GM12878 (cell line): Measurements from ENCODE around the gene NXPH2. TPM values are rescaled to one million over a fixed set of nuclear protein-coding genes. Genes with fewer than 3 reads are reported as not detected.

ENCODE experiments used
- ATAC-seq: fragments of 200-7000 bp; cut with Tn5 transposase; 3 replicates; pipeline ENCODE4 v1.9.1; 2020; ENCODE audit warnings: mild to moderate bottlenecking, moderate library complexity
- BruUV-seq: library from RNA; stranded (reverse); fragments of 400-500 nt; replicated peaks from 2 replicates; lab custom pipeline; 2021; lab: Mats Ljungman, UMichigan
- CTCF ChIA-PET: fragments of 300-600 bp; sonication (Branson Sonifier 250); formaldehyde crosslinking; extraction: SDS; loops from one replicate; lab custom pipeline; 2021; ENCODE audit warnings: inconsistent platforms; lab: Yijun Ruan, JAX
- POLR2A ChIA-PET: fragments of 350-600 bp; formaldehyde crosslinking; extraction: SDS; loops from one replicate; lab custom pipeline; 2021; ENCODE audit warnings: inconsistent platforms; lab: Charles Lee
- RAD21 ChIA-PET: fragments of 300-600 bp; sonication (Branson Sonifier 250); formaldehyde crosslinking; loops from one replicate; lab custom pipeline; 2023; ENCODE audit warnings: antibody characterized with exemption; ENCODE audit not compliant: unreplicated experiment; lab: Charles Lee
- SMC1A ChIA-PET: fragments of 300-600 bp; sonication (Branson Sonifier 250); formaldehyde crosslinking; loops from one replicate; lab custom pipeline; 2023; ENCODE audit not compliant: unreplicated experiment, uncharacterized antibody; lab: Charles Lee
- DNase-seq: peaks from one replicate; pipeline ENCODE4 v3.0.0-alpha.2; 2011; ENCODE audit warnings: low read depth, low spot score
- FAIRE-seq: peaks from 3 replicates; lab custom pipeline; 2011; peaks lifted over from hg19 to GRCh38; lab: Jason Lieb, UNC
- H2AFZ ChIP-seq: 2 replicates; pipeline ENCODE4 v1.6.0; 2011; ENCODE audit warnings: low read depth, low read length, control low read depth; ENCODE audit not compliant: control insufficient read depth
- H3K27ac ChIP-seq: 2 replicates; pipeline ENCODE4 v1.5.1; 2011; ENCODE audit warnings: control low read depth; ENCODE audit not compliant: control insufficient read depth, insufficient read depth
- H3K27me3 ChIP-seq, 2 experiments: replicated peaks in 1 of 2; 2 replicates each; pipeline versions ENCODE4 v1.6.0 to v1.6.1; 2011; ENCODE audit warnings: low read length in 1 of 2; ENCODE audit not compliant: control insufficient read depth in 2 of 2, insufficient read depth in 2 of 2
- H3K36me3 ChIP-seq, 2 experiments: 2 replicates each; pipeline ENCODE4 v1.5.1; 2011; ENCODE audit warnings: low read length in 1 of 2; ENCODE audit not compliant: control insufficient read depth in 2 of 2, insufficient read depth in 2 of 2
- H3K4me1 ChIP-seq: 2 replicates; pipeline ENCODE4 v1.6.1; 2011; ENCODE audit warnings: mild to moderate bottlenecking, low read length, moderate library complexity, mixed read lengths; ENCODE audit not compliant: control insufficient read depth, insufficient read depth
- H3K4me2 ChIP-seq: 2 replicates; pipeline ENCODE4 v1.6.0; 2011; ENCODE audit warnings: control low read depth; ENCODE audit not compliant: control insufficient read depth, insufficient read depth
- H3K4me3 ChIP-seq: fragments of 200-600 bp; sonication (generic); 2 replicates; pipeline ENCODE4 v1.5.1; 2016
- H3K79me2 ChIP-seq: 2 replicates; pipeline ENCODE4 v1.6.0; 2011; ENCODE audit warnings: low read length; ENCODE audit not compliant: control insufficient read depth, insufficient read depth
- H3K9ac ChIP-seq: 2 replicates; pipeline ENCODE4 v1.8.0; 2011; ENCODE audit warnings: low read length, control low read depth, mixed read lengths; ENCODE audit not compliant: control insufficient read depth, insufficient read depth
- H3K9me3 ChIP-seq: replicated peaks from 3 replicates; pipeline ENCODE4 v1.5.1; 2011; ENCODE audit warnings: mild to moderate bottlenecking, low read length; ENCODE audit not compliant: control insufficient read depth, insufficient read depth
- H4K20me1 ChIP-seq: 2 replicates; pipeline ENCODE4 v1.6.0; 2011; ENCODE audit not compliant: control insufficient read depth, insufficient read depth
- ATF2 ChIP-seq: IDR thresholded peaks from 2 replicates; pipeline ENCODE4 v1.6.1; 2012; ENCODE audit warnings: low read length, inconsistent platforms
- BCL11A ChIP-seq: IDR thresholded peaks from 2 replicates; pipeline ENCODE4 v1.6.1; 2011; ENCODE audit warnings: low read depth, low read length
- CEBPB ChIP-seq, 2 experiments: fragments of 150-350 bp in 1 of 2; IDR thresholded peaks; 2 replicates each; pipeline ENCODE4 v1.6.1; 2012 to 2014; ENCODE audit warnings: low read depth in 2 of 2, low read length in 2 of 2, borderline replicate concordance in 1 of 2, inconsistent platforms in 1 of 2
- DPF2 ChIP-seq: fragments of 450-650 bp; IDR thresholded peaks from 2 replicates; pipeline ENCODE4 v1.6.1; 2017; ENCODE audit warnings: mild to moderate bottlenecking
- EED ChIP-seq: sonication (generic); IDR thresholded peaks from 2 replicates; pipeline ENCODE4 v1.6.1; 2016; ENCODE audit warnings: antibody characterized with exemption, low read depth
- EP300 ChIP-seq, 2 experiments: fragments of 150-350 bp in 1 of 2; IDR thresholded peaks; 2 replicates each; pipeline ENCODE4 v1.6.1; 2011 to 2012; ENCODE audit warnings: low read depth in 2 of 2, low read length in 2 of 2, borderline replicate concordance in 1 of 2, improper control_type of control experiment in 1 of 2, inconsistent platforms in 1 of 2; ENCODE audit not compliant: control insufficient read depth in 1 of 2
- FOXM1 ChIP-seq: IDR thresholded peaks from 2 replicates; pipeline ENCODE4 v1.6.1; 2012; ENCODE audit warnings: low read depth, mild to moderate bottlenecking, inconsistent platforms, low read length, moderate library complexity
- GABPA ChIP-seq: IDR thresholded peaks from 2 replicates; pipeline ENCODE4 v1.6.1; 2014; ENCODE audit warnings: antibody characterized with exemption, low read depth, mild to moderate bottlenecking, inconsistent platforms
- GATAD2B ChIP-seq: fragments of 450-650 bp; conservative IDR thresholded peaks from 2 replicates; pipeline ENCODE4 v1.6.1; 2017; ENCODE audit warnings: low read depth, mild to moderate bottlenecking, moderate library complexity
- IKZF1 ChIP-seq: fragments of 450-650 bp; conservative IDR thresholded peaks from 2 replicates; pipeline ENCODE4 v1.6.1; 2017; ENCODE audit warnings: antibody characterized with exemption, mild to moderate bottlenecking
- IRF4 ChIP-seq: IDR thresholded peaks from 2 replicates; pipeline ENCODE4 v1.6.1; 2011; ENCODE audit warnings: low read depth, low read length
- JUNB ChIP-seq: IDR thresholded peaks from 2 replicates; pipeline ENCODE4 v1.6.1; 2016; ENCODE audit warnings: antibody characterized with exemption, mild to moderate bottlenecking
- JUND ChIP-seq: IDR thresholded peaks from 2 replicates; pipeline ENCODE4 v1.6.1; 2012; ENCODE audit warnings: low read depth, mild to moderate bottlenecking, low read length, improper control_type of control experiment, moderate library complexity
- NFIC ChIP-seq: IDR thresholded peaks from 2 replicates; pipeline ENCODE4 v1.6.1; 2012; ENCODE audit warnings: low read depth, mild to moderate bottlenecking, inconsistent platforms, low read length, moderate library complexity
- NFXL1 ChIP-seq: fragments of 450-650 bp; IDR thresholded peaks from 2 replicates; pipeline ENCODE4 v1.6.1; 2017; ENCODE audit warnings: antibody characterized with exemption, mild to moderate bottlenecking, borderline replicate concordance
- NR2F1 ChIP-seq: fragments of 450-650 bp; conservative IDR thresholded peaks from 2 replicates; pipeline ENCODE4 v1.6.1; 2017; ENCODE audit warnings: mild to moderate bottlenecking
- RAD51 ChIP-seq: fragments of 450-650 bp; IDR thresholded peaks from 2 replicates; pipeline ENCODE4 v1.6.1; 2016; ENCODE audit warnings: moderate library complexity, mild to moderate bottlenecking, inconsistent platforms
- RUNX3 ChIP-seq: IDR thresholded peaks from 2 replicates; pipeline ENCODE4 v1.6.1; 2012; ENCODE audit warnings: low read length, inconsistent platforms
- SMAD1 ChIP-seq: fragments of 450-650 bp; IDR thresholded peaks from 2 replicates; pipeline ENCODE4 v1.6.1; 2018; ENCODE audit warnings: mild to moderate bottlenecking, low read depth; ENCODE audit not compliant: partially characterized antibody
- SPI1 ChIP-seq: IDR thresholded peaks from 2 replicates; pipeline ENCODE4 v1.6.1; 2011; ENCODE audit warnings: low read depth, mild to moderate bottlenecking, low read length, moderate library complexity, borderline replicate concordance; ENCODE audit not compliant: insufficient read depth
- TARDBP ChIP-seq: IDR thresholded peaks from 2 replicates; pipeline ENCODE4 v1.6.1; 2016; ENCODE audit warnings: borderline replicate concordance
- TBL1XR1 ChIP-seq: IDR thresholded peaks from 2 replicates; pipeline ENCODE4 v1.6.1; 2012; ENCODE audit warnings: low read depth, low read length, improper control_type of control experiment
- TCF7 ChIP-seq: IDR thresholded peaks from 2 replicates; pipeline ENCODE4 v1.6.1; 2014; ENCODE audit warnings: antibody characterized with exemption, borderline replicate concordance
- WGBS: methylation state at CpG from one replicate; pipeline ENCODE4 v1.1.6; 2016; ENCODE audit warnings: low lambda C conversion rate; ENCODE audit not compliant: insufficient replicate concordance, insufficient coverage; ENCODE audit errors: missing lambda C conversion rate; 5-methylcytosine and 5-hydroxymethylcytosine counted together
- in situ Hi-C: fragments of 300-500 bp; cut with MboI; formaldehyde crosslinking; loops from 9 replicates; pipeline ENCODE4 v1.14.3; 2018; ENCODE audit warnings: mixed read lengths
- intact Hi-C: fragments of 100-400 bp; cut with micrococcal nuclease; formaldehyde crosslinking; loops from one replicate; pipeline ENCODE4 v1.14.2; 2022; ENCODE audit not compliant: unreplicated experiment
- polyA plus RNA-seq, 11 experiments: library from polyadenylated mRNA; depleted of rRNA in 4 of 11; unstranded in 6 of 11; stranded (reverse) in 5 of 11; fragments of >200 nt; fragmentation: Nextera tagmentation in 4 of 11; fragmentation: Illumina TruSeq in 1 of 11; extraction: Ambion mirVana in 4 of 11; extraction: Trizol in 1 of 11; gene quantifications; 1 replicate in 1 of 11; 2 replicates in 10 of 11; pipeline versions ENCODE4 v1.2.1 to v1.2.3, GENCODE V29; 2011 to 2016; ENCODE audit warnings: inconsistent platforms in 2 of 11, missing spikeins in 2 of 11, low read depth in 1 of 11
- total RNA-seq, 4 experiments: library from RNA; depleted of rRNA in 3 of 4; stranded (reverse); fragments of >200 nt in 3 of 4; fragmentation: Illumina TruSeq in 1 of 4; extraction: Trizol in 1 of 4; gene quantifications; 2 replicates each; pipeline versions ENCODE4 v1.2.1 to v1.2.3, GENCODE V29; 2013 to 2021
- TF ChIP-seq, protein P1 (sequence below): IDR thresholded peaks from 2 replicates; pipeline ENCODE4 v1.6.1; 2012; ENCODE audit warnings: low read depth, low read length, improper control_type of control experiment

Gene NXPH2
- total and polyA plus RNA-seq, 10 of the 15 experiments (the other 5 are each of a cell fraction or from before 2014, with no cell fraction given): not detected

GRCh38 chr2:138712212-138712979 lies 67.8 kb downstream of the NXPH2 start:
- H3K79me2 ChIP-seq: no peaks in the 10 kb centered on the region
- ATAC-seq (peak; percentile 93), FAIRE-seq (peak; percentile 54), DNase-seq (peak; percentile 61)
- H3K4me2 ChIP-seq: no peak overlapping the region
- no peaks in the 10 kb centered on the region for H4K20me1 ChIP-seq
- H3K36me3 ChIP-seq: no peaks in the 10 kb centered on the region
- H3K4me3 ChIP-seq: no peak overlapping the region
- in situ Hi-C loops (no loop called here), intact Hi-C loops (loop anchor here (10.0 kb wide), 1 partner anchor 208 kb away; the partner anchor contains the start of gene SPOPL)
- CTCF ChIA-PET: interaction anchor here (1.2 to 4.7 kb wide), 4 partner anchors 115 to 760 kb away, joined by 3 to 30 read pairs (median 4); no protein-coding TSS in a partner anchor
- SMC1A ChIA-PET: interaction anchor here (1.2 to 4.0 kb wide), 3 partner anchors 8 to 800 kb away, joined by 3 to 17 read pairs (median 8); no protein-coding TSS in a partner anchor
- RAD21 ChIA-PET: interaction anchor here (0.9 kb wide), 2 partner anchors 190 to 801 kb away, joined by 3 read pairs; no protein-coding TSS in a partner anchor
- WGBS: 47% methylated on average over 4 of the region's 4 CpGs
- peaks cover 14% of the 10 kb centered on the region; the same call in 1 of the 2 replicates for H3K4me1 ChIP-seq
- H3K9me3 ChIP-seq: no peaks in the 10 kb centered on the region
- no peak overlapping the region for H3K9ac ChIP-seq
- POLR2A ChIA-PET: no interaction called here
- no TSS peak for BruUV-seq
- no peak overlapping the region for H3K27ac ChIP-seq
- no peak overlapping the region for H2AFZ ChIP-seq
- H3K27me3 ChIP-seq: no peaks in the 10 kb centered on the region; a peak in 1 of 4 replicates
- TF ChIP-seq SPI1: peak; percentile 83
- TF ChIP-seq TARDBP: no peak
- peak; percentile 77 for TF ChIP-seq IKZF1
- peak; percentile 93 for TF ChIP-seq DPF2
- TF ChIP-seq NFIC: peak; percentile 88
- TF ChIP-seq GABPA: 0 out of 2 replicates have a peak, but pooled peaks have one; percentile 54
- 0 out of 2 replicates have a peak, but pooled peaks have one; percentile 63 for TF ChIP-seq GATAD2B
- TF ChIP-seq JUND: peak; percentile 61; the same call in 1 of the 2 replicates
- TF ChIP-seq FOXM1: peak; percentile 73
- TF ChIP-seq EED: peak; percentile 49
- TF ChIP-seq ATF2: peak; percentile 84
- TF ChIP-seq NR2F1: peak; percentile 98
- peak; percentile 93 for TF ChIP-seq RUNX3
- peak; percentile 97 for TF ChIP-seq IRF4
- no peak for TF ChIP-seq TBL1XR1
- no peak for TF ChIP-seq SMAD1
- no peak for TF ChIP-seq TCF7
- peak; percentile 90 for TF ChIP-seq BCL11A
- TF ChIP-seq CEBPB (IDR thresholded peaks at IDR 0.05; ENCODE audit: borderline replicate concordance in 1 of 2, low read depth in 2 of 2, low read length in 2 of 2): no peak; a peak in 1 of 4 replicates
- TF ChIP-seq JUNB: peak; percentile 91
- no peak for TF ChIP-seq NFXL1
- TF ChIP-seq EP300 (IDR thresholded peaks at IDR 0.05; ENCODE audit: borderline replicate concordance in 1 of 2, control insufficient read depth in 1 of 2, low read depth in 2 of 2, low read length in 2 of 2): peak; percentile 49 to 74; a peak in 2 of 4 replicates
- TF ChIP-seq, protein P1, sequence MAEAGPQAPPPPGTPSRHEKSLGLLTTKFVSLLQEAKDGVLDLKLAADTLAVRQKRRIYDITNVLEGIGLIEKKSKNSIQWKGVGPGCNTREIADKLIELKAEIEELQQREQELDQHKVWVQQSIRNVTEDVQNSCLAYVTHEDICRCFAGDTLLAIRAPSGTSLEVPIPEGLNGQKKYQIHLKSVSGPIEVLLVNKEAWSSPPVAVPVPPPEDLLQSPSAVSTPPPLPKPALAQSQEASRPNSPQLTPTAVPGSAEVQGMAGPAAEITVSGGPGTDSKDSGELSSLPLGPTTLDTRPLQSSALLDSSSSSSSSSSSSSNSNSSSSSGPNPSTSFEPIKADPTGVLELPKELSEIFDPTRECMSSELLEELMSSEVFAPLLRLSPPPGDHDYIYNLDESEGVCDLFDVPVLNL: no peak
- no peak for TF ChIP-seq RAD51
